CD4-positive, alpha-beta T cell treated with Interleukin-1 beta for 1 hour (primary cell): Measurements from ENCODE around the gene PPARG.
"Not testable (repeated sequence)": the region's sequence is repeated elsewhere in the genome, so short reads cannot be mapped to it uniquely, and the experiment has no call there.

Experiments
- DNase-seq, 2 donors: peaks; one replicate each; pipeline ENCODE4 v3.0.0-alpha.2; 2020 to 2022

The PPARG gene

DNA sequence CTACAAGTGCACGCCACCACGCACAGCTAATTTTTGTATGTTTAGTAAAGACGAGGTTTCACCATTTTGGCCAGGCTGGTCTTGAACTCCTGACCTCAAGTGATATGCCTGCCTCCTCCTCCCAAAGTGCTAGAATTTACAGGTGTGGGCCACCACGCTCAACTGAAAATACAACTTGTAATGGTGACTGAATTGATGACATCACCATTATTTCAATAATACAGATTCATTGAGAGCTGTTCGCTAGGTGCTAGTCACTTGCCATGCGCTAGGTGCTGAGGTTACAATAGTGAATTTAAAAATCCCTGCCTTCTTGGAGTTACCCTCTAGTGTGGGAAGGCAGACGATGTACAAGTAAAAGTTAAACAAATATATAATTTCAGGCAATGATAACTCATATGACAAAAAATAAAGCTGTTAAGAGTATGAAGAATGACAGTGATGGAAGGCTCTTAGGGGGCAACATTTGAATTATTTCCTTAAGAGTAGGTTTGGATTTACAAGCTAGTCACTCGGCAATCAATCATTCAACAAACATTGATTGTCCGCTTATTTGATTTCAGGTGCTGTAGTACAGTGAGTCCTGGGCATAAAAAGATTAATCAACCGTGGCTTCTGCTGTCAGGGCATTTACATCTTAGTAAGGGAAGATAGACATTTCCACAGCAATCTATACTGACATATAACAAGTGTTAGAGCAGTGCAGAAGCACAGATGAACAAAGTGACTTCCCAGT lies 9.1 kb upstream of the PPARG start:
- DNase-seq = no peak

DNA sequence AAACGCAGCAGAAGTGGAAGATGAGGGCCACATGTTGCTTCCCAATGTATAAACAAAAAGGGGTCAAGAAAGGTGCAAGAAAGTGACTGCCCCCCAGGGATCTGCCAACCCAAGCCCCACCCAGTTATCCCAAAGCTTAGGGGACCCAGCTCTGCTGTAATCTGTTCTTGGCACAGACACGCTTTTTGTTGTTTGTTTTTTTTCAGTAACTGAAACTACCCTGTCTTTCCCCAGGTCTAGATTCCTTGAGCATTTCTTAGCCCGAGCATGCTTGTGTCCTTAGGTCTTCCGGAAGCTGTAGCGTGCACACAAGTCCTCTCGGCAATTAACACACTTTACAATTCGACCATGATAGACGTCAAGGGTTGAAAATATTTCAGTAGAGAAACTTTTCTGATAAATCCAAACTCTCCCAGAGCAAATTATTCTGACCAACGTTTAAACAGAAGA lies 8.5 kb upstream of the PPARG start:
- DNase-seq = no peak

DNA sequence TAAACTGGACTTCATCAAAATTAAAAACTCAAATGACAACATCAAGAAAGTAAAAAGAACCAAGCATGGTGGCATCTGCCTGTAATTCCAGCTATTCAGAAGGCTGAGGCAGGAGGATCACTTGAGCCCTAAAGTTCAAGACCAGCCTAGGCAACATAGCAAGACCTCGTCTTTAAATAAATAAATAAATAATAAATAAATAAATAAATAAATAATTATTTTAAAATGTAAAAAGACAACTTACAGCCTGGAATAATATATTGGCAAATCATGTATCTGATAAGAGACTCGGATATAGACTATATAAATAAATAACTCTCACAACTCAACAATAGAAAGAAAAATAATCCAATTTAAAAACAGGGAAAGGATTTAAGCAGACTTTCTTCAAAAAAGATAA lies 4.3 kb upstream of the PPARG start:
- DNase-seq = no peak

DNA sequence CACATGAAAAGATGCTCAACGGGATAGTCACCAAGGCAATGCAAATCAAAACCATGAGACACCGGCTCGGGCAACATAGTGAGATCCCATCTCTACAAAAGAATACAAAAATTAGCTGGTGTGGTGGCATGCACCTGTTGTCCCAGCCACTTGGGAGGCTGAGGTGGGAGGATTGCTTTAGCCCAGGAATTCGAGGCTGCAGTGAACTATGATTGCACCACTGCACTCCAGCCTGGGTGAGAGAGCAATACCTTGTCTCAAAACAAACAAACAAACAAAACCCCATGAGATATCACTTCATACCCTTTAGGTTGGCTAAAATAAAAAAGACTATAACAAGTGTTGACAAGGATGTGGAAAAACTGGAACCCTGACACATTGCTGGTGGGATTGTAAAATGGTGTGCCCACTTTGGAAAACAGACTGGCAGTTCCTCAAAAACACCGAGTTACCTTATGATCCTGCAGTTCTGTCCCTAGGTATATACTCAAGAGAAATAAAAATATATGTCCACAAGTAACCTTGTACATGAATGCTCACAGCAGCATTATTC lies 3.8 kb upstream of the PPARG start:
- no peak for DNase-seq

DNA sequence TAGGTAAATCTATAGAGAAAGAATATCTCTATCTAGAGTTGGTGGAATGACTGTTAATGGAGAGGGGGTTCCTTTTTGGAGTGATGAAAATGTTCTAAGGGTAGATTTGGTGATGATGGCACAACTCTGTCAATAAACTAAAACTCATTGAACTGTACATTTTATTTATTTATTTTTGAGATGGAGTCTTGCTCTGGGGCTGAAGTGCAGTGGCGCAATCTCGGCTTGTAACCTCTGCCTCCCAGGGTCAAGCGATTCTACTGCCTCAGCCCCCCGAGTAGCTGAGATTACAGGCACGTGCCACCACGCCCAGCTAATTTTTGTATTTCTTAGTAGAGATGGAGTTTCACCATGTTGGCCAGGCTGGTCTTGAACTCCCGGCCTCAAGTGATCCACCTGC lies 3.1 kb upstream of the PPARG start:
- not testable (repeated sequence) for DNase-seq

DNA sequence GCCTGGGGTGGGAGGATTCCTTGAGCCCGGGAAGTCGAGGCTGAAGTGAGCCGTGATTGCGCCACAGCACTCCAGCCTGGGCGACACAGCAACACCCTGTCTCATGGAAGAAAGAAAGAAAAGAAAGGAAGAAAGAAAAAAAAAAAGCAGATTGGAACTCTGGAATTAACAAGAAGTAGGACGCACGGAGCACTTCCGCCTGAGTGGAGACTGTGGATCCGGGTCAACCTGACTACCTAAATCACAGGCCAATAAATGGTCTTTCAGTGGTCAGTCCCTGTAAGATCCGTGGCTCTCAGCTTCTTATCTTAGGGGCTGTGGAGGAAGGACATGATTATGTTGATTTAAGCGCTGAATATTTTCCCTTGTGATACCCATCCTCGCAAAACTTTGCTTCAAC lies 2.4 kb upstream of the PPARG start:
- no peak for DNase-seq

DNA sequence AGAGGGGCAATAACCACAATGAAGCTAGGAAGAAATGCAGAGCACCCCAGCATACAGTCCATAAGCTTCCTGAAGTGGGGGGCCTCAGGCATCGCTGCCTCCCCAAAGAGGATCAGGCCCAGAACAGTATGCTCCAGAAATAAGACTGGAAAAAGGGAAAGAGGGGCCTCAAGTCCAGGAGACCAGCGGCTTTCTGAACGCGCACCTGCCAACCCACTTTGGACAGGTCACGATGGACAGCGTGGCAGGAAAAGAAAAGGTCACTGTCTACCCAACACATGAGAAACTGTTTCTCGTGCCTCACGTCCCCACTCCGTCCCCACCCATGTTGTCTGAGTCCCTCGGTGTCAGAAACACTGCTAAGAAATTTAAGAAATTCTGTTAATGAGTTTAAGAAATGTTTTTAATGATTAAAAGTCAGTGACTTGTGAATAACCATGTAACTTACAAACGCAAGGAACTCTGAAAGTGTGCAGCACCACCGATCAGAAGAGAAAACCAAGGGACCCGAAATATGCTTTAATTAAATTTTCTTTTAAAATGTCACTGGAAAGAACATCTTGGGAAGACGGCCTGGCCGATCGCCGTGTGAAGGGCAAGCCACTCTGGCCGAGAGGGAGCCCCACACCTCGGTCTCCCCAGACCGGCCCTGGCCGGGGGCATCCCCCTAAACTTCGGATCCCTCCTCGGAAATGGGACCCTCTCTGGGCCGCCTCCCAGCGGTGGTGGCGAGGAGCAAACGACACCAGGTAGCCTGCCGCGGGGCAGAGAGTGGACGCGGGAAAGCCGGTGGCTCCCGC lies 1.7 kb upstream of the PPARG start:
- DNase-seq = no peak

DNA sequence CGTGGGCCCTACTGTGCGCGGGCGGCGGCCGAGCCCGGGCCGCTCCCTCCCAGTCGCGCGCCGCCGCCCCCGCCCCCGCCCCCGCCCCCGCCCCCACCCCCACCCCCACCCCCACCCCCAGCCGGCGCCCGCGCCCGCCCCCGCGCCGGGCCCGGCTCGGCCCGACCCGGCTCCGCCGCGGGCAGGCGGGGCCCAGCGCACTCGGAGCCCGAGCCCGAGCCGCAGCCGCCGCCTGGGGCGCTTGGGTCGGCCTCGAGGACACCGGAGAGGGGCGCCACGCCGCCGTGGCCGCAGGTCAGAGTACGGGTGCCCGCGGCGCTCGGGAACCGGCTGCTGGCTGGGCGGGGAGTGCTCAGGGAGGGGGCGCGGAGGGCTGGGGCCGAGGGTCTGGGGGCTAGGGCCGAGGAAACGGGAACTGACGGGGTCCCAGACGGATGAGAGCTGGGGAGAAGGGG lies 1.1 kb upstream of the PPARG start:
- DNase-seq = peak in 1 of 2 donors; percentile 41

DNA sequence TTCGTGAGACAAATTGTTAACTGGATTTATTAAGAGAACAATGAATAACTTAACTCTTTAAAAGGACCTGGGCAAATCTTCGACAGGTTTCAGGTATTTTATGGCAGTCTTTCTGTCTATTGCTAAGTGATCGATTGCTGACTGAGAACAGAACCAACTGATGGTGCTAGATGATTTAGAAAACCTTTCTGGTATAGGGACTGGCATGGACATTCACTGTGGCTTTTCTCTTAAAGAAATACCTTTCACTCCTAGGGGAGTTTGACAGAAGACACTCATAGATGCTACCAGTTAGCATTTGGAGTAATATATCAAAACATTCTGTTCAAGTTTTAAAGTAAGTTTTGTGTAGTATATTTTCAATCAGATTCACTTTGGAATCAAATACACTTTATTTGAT lies 654 bp downstream of the PPARG start:
- DNase-seq = no peak

DNA sequence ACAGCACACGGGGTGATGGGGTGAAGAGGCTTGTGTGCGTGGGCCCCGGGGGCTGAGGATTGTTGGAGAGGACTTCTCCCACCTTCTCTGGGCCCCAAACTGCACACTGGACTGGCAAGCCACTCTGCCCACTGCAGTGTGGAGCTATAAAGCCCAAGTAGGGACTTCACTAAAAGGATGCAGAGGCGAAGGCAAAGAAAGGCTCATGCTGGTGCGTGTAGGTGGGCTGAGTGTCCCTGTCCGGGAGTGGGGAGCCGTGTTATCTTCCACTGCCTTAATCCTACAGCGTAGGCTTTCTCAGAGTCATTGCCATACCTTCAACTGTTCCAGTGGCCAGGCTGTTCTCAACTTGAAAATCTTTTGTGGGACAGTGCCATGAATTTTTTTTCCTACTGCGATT lies 3.9 kb downstream of the PPARG start:
- DNase-seq = no peak

DNA sequence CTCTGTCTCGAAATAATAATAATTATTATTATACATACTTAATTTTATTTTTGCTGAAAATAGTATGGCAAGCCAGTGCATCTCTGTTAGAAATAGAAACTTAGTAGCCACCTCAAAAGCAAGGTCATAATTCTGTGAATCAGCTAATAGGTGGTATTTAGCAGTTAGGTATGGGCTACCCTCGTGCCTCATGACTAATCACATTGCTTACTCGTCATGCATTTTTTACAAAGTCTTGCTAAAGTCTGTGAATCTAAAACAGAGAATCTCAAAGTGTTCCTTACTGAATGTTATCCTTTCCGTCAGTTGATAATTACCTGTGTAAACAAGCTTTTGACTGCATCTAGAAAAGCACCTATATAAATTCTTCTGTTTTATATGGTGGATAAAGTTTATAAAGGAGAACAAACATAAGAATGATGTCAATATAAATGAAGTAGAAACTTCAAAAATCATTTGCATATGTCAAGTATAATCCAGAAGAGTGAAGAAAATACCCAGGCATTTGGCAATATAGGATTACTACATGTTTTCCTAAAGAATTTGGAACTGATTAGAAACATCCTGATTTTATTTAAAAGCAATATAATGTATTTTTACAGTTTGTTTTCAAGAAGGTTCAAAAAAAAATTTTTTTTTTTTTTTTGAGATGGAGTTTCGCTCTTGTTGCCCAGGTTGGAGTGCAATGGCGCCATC lies 6.2 kb downstream of the PPARG start:
- DNase-seq = no peak

DNA sequence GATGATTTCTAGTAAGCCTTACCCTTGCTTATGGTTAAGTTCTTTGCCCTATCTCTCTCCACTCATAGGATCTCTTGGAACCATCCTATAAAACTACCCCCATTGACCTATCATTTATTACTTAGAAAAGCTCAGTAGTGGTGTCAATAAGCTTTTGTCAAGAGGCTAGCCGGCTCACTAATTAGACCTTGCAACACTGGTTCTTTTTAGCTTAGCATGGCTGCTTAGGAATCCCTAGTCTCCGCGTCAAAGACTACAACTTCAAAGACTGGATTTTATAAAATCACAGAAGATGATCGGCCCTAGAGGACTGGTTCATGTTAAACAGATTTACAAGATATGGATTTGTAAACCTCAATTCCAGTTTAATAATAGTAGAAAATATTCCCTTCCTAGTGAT lies 7.6 kb downstream of the PPARG start:
- no peak for DNase-seq

DNA sequence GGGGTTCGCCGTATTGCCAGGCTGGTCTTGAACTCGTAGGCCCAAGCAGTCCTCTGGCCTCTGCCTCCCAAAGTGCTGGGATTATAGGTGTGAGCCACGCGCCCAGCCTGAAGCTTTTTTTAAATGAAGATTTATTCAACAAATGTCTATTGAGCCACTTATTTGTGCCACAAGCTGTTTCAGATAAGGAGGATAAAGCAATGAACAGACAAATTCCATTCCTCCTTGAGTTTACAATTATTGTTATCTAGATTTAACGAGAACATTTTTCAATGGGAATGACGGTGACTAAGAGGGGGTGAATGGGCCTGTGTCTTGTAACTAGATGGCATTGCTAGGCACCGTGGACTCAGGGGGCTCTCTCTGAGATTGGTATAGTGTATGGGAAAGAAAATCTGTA lies 10.2 kb downstream of the PPARG start:
- no peak for DNase-seq

DNA sequence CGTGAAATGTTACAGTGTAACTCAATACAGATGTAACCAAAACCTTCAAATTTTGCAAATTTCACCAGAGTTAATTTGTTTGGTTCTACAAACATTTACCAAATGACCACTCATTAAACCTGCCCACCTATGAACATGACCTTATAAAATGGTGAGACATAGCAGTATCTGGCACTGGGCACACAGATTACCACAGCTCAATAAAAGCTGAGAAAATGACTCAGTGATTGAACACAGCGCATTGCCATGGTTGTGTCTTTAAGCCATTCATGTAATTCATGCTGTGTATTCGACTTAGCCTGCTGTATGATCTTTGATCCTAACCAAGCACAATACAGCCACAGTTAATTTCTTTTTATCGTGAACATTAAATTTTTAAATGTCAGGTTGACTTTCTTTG lies 11.3 kb downstream of the PPARG start:
- DNase-seq = no peak

DNA sequence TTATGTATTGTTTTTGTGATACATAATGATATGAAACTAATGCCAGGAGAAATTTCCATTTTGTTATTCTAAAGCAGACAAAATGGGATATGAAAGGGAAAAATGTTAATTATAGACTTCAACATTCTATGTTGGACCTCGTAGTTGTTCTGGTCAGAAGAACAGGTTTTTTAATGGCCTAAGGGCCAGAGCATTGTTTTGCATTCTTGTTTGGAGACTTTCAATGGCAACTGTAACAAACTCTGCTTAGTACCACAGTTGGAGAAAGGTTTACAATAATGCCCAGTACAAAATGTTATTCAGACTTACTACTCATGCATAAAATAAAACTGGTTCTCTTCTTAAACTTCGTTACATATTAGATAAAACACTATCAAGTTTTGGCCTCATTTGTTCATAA lies 12.2 kb downstream of the PPARG start:
- no peak for DNase-seq

DNA sequence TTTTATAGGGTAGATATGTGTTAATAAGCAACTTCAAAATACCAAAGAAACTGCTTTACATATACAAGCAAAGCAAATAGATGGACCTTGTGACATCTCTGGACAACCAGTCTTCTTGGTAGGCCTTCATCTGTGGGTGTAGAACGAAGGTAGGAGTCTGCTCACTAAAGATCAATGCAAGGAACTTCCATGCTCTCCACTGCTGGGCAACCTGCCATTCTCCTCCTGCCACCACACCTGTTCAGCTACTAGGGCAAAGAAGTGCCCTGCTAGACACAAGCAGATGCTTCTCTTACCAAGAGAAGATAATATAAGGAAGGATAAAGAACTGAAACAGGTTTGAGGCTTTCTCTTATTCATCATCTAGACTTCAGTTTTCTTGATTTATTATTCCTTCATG lies 12.6 kb downstream of the PPARG start:
- DNase-seq = no peak

DNA sequence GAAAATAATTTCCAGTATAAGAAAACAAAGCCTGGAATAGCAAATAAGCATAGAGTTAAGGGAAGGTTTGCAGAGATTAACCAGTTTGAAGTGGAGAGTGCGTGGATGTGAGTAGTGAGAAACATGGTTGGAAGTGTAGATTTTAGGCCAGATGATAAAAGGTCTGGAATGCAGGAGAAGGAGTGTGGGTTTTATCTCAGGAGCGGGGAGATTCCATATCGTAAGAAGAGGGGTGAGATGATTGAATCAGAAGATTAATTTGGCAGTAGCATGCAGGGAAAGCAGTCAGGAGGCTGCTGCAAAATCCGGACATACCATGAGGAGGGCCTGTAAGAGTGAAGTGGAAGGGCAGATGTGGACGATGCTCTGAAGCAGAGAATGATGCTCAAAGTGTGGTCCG lies 13.7 kb downstream of the PPARG start:
- DNase-seq = no peak

DNA sequence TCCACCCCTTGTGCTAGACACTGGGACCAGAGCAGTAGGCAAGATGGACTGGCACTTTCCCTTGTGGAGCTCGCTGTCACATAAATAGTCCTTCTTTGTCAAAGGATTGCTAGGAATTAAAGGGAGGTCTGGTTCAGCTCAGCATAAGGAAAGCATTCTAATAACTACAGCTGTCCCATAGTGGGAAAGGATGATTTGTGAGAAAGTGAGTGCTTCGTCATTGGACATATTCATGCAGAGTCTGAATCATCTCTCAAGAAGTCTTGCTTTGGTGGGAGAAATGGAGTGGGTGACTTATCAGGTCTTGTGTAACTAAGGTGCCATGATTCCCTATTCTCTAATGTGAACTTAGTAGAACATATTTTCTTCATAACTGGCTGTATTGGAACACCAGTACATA lies 14.7 kb downstream of the PPARG start:
- DNase-seq = no peak

DNA sequence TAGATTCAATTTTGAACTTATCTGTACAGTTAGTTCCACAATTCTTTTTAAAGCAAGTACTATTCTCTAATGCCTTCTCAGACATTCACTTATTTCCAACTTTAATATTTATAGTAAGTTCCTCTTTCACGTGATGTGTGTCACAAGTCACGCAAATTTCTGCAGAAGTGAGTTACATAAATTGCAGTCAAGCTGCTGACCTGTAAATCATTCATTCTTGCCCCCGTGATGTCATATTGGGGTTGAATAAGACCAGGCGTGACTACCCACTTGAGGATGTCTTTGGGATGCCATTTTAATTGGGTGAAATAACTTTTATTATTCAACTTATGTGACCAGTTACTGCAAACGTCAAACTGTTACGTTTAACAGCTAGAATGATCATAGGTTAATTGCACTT lies 15.1 kb downstream of the PPARG start:
- peak in 1 of 2 donors; percentile 60 for DNase-seq

DNA sequence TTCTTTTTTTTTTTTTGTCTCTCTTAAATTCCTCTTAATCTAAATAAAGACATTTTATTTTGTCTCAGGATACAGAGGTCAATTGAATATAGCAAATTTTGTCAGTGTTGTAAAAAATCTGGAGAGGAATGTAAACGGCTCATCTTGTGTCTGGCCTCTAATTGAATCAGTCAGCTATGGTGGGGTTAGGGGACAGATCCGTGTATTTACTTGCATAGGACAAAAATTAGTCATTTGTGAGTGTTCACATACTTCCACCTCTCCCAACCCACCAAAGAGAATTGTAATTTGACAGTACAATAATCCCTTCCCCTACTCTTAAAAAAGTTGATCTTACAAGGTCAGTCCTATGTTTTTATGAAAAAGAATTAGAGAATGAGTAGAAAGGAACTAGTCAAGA lies 18.3 kb downstream of the PPARG start:
- DNase-seq = no peak

DNA sequence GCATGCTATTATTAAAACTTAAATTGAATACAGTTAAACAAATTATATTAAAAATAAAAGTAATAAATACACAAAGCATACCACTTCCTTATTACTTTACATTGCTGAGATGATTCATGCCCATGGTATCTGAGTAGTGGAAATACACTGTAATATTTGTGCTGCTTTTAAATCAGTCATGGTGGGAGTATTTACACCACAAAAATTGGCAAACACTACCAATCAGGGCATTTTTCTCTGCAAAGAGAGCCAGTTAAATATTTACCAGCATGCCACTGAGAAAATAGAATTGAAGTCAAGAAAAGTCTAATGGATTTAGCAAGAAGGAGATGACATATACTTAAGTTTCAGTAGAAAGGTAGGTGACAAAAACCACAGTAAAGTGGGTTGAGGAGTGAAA lies 19.6 kb downstream of the PPARG start:
- DNase-seq = no peak

DNA sequence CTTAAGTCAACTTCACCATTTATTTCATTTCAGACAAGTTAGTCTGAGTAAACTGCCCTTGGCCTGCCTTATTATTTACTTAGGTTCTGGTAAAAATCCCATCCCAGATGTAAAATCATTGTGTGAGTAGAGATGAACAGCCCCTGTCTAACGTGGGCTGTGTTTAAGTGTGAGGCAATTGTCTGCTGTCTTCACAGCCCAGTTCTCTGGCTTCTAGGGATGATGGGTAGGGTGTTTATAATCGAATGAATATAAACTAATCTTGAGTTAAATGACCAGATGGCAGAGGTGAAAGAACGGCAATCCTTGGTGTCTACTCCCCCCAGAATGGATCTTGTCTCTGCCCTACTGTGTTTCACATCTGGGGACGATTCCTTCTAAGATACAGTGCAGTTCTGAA lies 20.8 kb downstream of the PPARG start:
- DNase-seq = no peak

DNA sequence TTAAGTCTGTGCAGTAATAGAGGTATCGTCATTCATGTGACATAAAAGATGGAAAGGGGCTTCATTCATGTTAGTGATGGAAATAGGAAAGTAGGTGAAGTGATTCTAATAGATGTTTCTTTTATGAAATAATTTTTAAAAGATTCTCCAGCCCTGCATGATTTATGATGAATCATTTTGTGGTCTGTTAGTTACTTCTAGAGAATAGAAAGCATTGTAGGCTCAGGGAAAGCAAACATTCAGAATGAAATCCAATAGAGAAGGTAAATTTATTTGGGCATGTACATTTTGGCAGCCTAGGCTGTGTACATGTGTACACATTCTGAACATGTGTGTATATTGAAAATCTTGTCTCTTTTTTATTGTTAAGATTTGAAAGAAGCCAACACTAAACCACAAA lies 23.1 kb downstream of the PPARG start:
- no peak for DNase-seq

DNA sequence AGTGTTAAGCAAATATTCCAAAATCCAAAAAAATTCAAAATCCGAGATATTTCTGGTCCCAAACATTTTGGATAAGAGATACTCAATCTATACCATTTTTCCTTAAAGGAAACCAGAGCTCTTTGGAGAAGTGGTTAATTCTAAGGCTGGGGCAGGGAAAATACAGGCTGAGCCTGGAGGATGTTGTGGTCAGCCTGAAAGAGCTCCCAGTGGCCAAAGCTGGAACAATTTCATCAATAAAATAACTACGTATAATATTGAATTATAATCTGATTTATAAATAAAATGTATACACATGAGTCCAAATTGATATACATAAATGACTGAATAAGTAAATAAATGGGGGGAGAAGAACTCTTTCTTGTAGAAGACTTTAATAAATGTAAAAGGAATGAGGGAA lies 24.6 kb downstream of the PPARG start:
- no peak for DNase-seq
